ENCODE data around the gene INTS7.
"Not testable (repeated sequence)": the region's sequence is repeated elsewhere in the genome, so short reads cannot be mapped to it uniquely, and the experiment has no call there.

INTS7 gene

GRCh38 chr1:211935448-211935970 lies 99.8 kb downstream of the INTS7 start:
- DNase-seq (ENCODE audit: low spot score), result no peak

DNA sequence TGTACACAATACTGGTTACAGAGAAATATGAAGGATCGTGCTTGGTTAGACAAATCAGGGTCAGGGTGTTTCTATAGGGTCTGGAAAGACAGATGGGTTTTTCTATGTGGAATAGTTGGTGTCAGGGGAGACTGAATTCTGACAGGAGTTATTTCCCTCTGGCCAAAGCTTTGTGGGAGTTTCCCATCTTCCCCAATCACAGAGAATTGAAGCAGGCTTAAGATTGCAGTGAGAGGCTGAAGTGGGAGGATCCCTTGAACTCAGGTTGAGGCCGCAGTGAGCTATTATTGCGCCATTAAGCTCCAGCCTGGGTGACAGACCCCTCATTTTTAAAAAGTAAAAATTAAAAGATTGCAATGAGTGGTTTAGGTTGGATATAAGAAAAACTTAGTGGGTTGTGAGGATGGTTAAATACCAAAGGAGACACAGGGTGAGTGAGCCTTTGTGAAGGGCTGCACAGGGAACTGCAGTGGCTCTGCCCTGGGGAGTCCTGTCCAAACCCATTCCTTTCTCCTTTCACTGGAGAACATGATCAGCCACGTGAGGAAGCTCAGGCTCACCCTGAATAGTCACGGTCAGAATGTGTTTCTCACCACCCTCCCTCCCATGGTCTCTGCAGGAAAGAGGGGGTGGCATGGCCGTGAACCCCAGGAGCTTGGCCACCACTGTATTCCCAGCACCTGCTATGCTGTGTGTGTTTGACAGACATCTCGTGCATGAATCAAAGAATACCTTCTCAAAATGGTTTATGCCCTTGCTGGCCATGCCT lies 101.2 kb downstream of the INTS7 start:
- DNase-seq (ENCODE audit: low spot score), result no peak

DNA sequence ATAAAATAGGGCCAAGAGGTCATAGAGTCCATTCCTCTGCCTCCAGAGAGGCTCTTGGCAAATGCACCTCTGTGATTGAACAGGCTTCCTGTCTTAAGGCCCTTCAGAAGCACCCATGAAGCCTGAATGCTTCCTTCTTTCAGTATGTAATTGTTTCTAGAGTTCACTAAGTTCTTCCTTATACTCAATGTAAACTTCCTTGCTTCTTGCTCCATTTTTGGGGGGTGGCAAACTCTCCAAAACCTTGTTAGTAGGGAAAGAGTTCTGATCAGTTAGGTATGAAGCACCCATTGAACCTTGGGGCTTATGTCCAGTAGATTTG lies 102.5 kb downstream of the INTS7 start:
- DNase-seq (ENCODE audit: low spot score), result no peak

- no peak for DNase-seq (ENCODE audit: low spot score)
These were observed 103.0 kb downstream of the INTS7 start for GRCh38 chr1:211932231-211932932.

DNA sequence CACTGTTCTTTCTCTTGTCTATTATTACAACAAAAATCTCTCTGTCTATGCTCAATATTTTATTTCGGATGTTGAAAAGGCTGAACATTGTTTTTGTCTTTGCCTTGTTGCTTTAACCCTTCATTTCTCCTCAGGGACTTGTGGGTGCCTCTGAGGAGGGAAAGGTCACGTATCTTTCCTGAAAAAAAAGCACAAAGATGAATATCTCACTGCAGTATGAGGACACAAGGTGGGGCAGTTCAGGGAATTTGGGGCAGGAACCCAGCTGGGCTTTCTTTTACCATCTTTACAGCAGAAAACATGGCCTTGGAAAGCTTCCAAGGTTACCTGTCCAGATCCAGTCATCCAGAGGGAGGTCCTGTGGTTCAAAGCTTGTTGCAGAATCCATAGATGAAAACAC lies 105.7 kb downstream of the INTS7 start:
- no peak for DNase-seq (ENCODE audit: low spot score)

DNA sequence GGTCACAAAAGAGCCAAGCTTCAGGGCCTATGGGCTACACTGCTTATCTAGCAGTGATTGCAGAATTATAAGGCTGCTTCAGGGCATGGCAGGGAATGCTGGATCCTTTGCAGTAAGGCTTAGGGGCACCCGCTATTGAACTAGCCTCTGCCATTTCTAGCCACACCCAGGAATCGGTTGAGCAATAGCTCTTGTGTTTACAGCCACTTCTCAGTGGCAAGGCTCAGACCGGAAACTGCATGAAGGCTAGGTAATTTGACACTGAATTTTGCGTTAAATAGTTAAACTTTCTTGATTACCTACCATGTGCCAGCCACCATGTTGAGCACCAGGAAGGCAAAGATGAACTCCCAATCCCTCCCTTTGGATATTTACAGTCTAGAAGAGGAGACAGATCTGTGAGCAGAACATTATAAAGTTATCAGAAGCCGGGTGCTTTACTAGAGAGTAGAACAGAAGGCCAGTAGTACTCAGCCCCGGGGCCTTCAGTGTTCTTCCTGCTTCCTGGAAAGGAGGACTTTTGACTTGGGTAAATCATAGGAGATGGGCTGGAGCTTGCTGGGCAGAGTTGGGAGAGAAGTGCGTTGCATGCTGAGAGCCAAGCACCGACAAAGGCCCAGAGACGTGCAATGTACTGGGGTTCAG lies 106.2 kb downstream of the INTS7 start:
- DNase-seq (ENCODE audit: low spot score), result no peak

DNA sequence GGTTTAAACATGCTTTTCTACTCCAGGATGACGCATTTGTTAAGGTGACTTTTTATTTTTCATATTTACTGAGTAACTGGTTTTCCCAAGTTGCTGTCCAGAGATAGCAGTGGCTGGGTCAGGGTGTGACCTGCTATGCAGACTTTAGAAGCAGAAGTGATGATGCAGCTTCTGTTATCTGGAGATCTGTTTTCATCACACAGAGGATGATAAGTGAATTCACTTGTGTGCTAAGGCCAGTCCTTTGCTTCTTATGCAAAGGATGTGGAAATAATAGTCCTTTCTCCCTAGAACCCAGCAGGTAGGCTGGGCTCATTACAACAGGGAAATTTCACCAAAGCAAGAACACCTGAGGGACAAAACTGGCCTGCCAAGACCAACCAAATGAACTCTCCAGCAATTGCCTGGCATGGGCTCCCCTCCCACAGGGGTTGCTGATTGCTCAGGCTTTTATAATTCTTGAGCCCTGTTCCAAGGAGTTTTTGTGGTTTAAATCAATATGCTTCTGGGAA lies 107.0 kb downstream of the INTS7 start:
- no peak for DNase-seq (ENCODE audit: low spot score)

GRCh38 chr1:211925016-211925415 lies 110.3 kb downstream of the INTS7 start:
- DNase-seq (ENCODE audit: low spot score), result no peak

GRCh38 chr1:211924256-211924655 lies 111.1 kb downstream of the INTS7 start:
- DNase-seq (ENCODE audit: low spot score), result no peak

DNA sequence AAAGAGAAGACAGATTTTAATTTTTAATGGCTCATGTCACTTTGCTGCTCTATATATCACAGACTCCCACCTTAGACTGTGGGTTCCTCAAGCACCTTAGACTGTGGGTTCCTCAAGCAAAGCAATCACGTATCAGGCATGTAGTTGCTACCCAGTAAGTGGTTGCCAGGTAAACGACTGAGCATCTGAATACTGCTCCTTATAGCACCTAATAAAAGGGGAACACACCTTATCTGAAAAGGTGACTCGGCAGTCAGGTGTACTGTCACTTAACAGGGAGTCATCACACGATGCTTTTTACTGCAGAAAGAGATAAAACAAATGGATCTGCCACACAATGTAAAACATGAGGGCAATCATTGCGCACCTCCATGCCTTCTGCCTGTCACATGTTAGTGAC lies 112.3 kb downstream of the INTS7 start:
- no peak for DNase-seq (ENCODE audit: low spot score)

DNA sequence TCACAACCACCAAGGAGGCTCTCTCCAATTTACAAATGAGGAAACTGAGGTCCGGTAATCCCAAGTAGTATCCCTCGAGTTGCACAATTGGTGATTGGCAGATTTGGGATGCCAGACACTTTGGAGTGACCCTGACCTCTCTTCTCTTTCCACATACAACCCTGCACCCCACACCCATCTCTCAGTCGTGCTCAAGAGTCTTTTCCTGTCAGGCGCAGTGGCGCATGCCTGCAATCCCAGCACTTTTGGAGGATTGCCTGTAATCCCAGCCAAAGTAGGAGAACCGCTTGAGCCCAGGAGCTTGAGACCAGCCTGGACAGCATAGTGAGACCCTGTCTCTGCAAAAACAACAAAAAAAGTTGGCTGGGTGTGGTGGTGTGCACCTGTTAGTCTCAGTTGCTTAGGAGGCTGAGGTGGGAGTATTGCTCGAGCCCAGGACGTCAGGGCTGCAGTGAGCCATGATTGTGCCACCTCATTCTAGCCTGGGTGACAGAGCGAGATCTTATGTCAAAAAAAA lies 113.7 kb downstream of the INTS7 start:
- DNase-seq (ENCODE audit: low spot score), result no peak

- DNase-seq (ENCODE audit: low spot score), result no peak
These were observed 114.6 kb downstream of the INTS7 start for GRCh38 chr1:211920602-211921226.

- DNase-seq (ENCODE audit: low spot score), result no peak
These were observed 115.2 kb downstream of the INTS7 start for GRCh38 chr1:211920141-211920572.

DNA sequence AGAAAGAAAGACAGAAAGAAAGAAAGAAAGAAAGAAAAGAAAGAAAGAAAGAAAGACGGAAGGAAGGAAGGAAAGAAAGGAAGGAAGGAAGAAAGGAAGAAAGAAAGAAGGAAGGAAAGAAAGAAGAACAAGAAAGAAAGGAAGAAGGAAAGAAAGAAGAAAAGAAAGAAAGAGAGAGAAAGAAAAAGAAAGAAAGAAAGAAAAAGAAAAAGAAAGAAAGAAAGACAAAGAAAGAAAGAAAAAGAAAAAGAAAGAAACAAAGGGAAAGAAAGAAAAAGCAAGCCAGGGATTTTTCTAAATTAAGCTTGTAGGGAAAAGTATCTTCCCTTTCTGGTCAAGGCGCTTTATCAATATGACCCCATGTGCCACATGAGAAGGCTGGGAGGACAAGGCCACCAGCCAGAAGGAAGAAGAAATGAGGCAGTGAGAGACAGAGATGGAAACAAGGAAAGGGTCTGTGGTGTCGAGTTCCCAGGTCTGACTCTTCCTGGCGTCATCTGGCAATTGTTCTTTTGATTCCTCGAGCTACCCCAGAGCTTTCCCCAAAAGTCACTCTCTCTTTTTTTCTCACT lies 116.4 kb downstream of the INTS7 start:
- no peak for DNase-seq (ENCODE audit: low spot score)

GRCh38 chr1:211916458-211916857 lies 118.9 kb downstream of the INTS7 start:
- DNase-seq (ENCODE audit: low spot score), result not testable (repeated sequence)

DNA sequence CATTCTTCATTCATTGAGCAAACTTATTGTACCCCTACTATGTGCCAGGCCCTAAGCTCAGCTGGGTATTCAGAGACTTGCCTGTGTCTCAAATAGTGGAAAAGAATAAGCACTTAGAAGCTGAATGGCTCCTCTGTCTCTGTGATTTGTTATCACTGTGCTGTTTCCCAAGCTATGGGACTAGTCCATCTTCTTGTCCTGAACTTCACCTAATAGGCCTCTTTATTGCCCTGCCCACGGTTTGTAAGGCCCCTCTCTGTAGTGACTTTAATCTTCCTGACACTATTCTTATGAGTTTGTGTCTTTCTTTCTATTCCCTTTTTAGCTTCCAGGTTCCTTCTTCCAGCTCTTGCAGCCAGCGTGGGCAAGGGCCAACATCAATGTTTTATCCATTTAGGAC lies 119.4 kb downstream of the INTS7 start:
- DNase-seq (ENCODE audit: low spot score), result no peak

DNA sequence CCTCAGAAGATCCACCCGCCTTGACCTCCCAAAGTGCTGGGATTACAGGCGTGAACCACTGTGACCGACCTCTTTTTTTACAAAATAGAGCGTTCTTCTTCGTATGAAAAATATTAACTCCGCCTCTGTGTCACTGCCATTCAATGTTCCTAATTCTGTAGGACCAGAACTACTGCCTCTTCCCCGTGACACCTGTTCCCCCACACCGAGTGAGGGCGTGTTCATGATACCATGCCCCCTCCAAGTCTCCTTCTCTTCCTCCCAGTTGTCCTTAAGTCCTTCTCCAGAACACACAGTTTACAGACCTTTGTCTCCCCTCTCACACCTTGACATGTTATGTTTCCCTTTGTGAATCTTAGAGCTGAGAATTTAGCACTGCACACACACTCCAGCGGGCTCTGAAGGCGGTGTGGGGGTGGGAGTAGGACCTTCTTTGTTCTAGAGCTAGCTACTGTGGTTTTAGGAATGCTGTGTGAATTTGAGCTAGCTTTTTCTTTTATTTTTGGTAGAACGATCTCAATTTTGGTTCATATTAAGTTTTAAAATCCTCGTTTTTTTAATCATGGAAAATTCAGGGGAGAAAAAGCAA lies 122.4 kb downstream of the INTS7 start:
- DNase-seq (ENCODE audit: low spot score), result no peak

GRCh38 chr1:211912038-211912437 lies 123.3 kb downstream of the INTS7 start:
- DNase-seq (ENCODE audit: low spot score), result no peak

GRCh38 chr1:211910913-211911485 lies 124.4 kb downstream of the INTS7 start:
- DNase-seq (ENCODE audit: low spot score), result no peak

GRCh38 chr1:211910113-211910884 lies 125.1 kb downstream of the INTS7 start:
- DNase-seq (ENCODE audit: low spot score), result no peak

All from Ammon's horn (tissue), 1 donor.